Mesendoderm (in vitro differentiated cells): Measurements from ENCODE around the gene WLS.
A peak's percentile ranks its signal among the peaks of the same experiment; 100 is the strongest.

Source experiments
- DNase-seq: peaks from one replicate; pipeline ENCODE4 v3.0.0; 2013
- H2AK5ac ChIP-seq: 2 replicates; pipeline ENCODE4 v1.6.1; 2013; ENCODE audit warnings: low read length, inconsistent platforms
- H2BK120ac ChIP-seq: 2 replicates; pipeline ENCODE4 v1.6.1; 2013; ENCODE audit warnings: low read depth, mild to moderate bottlenecking, low read length, moderate library complexity, mixed read lengths
- H2BK15ac ChIP-seq: replicated peaks from 2 replicates; pipeline ENCODE4 v1.6.1; 2013; ENCODE audit warnings: low read depth, mild to moderate bottlenecking, moderate library complexity
- H2BK5ac ChIP-seq: 2 replicates; pipeline ENCODE4 v1.6.1; 2013; ENCODE audit warnings: low read length, inconsistent platforms
- H3K18ac ChIP-seq: 2 replicates; pipeline ENCODE4 v1.6.1; 2013; ENCODE audit warnings: mild to moderate bottlenecking, low read length, mixed read lengths
- H3K23ac ChIP-seq: one replicate; pipeline ENCODE4 v1.6.1; 2013; ENCODE audit warnings: low read length
- H3K27ac ChIP-seq: 2 replicates; pipeline ENCODE4 v1.5.1; 2013; ENCODE audit warnings: low read depth, mild to moderate bottlenecking, inconsistent platforms, low read length, moderate library complexity
- H3K27me3 ChIP-seq: 2 replicates; pipeline ENCODE4 v1.6.1; 2013; ENCODE audit warnings: low read length, control low read depth, mild to moderate bottlenecking, inconsistent platforms; ENCODE audit not compliant: insufficient read depth, poor library complexity
- H3K36me3 ChIP-seq: 2 replicates; pipeline ENCODE4 v1.6.1; 2013; ENCODE audit warnings: low read length, inconsistent platforms; ENCODE audit not compliant: control insufficient read depth, insufficient read depth
- H3K4ac ChIP-seq: one replicate; pipeline ENCODE4 v1.6.1; 2013; ENCODE audit warnings: low read depth, mild to moderate bottlenecking, low read length, moderate library complexity
- H3K4me1 ChIP-seq: 2 replicates; pipeline ENCODE4 v1.6.1; 2013; ENCODE audit warnings: low read depth, low read length, inconsistent platforms; ENCODE audit not compliant: control insufficient read depth
- H3K4me2 ChIP-seq: 2 replicates; pipeline ENCODE4 v1.6.1; 2013; ENCODE audit warnings: low read length
- H3K4me3 ChIP-seq: 2 replicates; pipeline ENCODE4 v1.5.1; 2013; ENCODE audit warnings: mild to moderate bottlenecking, low read length
- H3K56ac ChIP-seq: one replicate; pipeline ENCODE4 v1.6.1; 2013; ENCODE audit warnings: low read length
- H3K79me1 ChIP-seq: 2 replicates; pipeline ENCODE4 v1.6.1; 2013; ENCODE audit warnings: low read length, inconsistent platforms
- H3K79me2 ChIP-seq: 2 replicates; pipeline ENCODE4 v1.6.1; 2013; ENCODE audit warnings: mild to moderate bottlenecking, low read length; ENCODE audit not compliant: control insufficient read depth, insufficient read depth
- H3K9ac ChIP-seq: 2 replicates; pipeline ENCODE4 v1.6.1; 2013; ENCODE audit warnings: low read length, inconsistent platforms
- H4K5ac ChIP-seq: one replicate; pipeline ENCODE4 v1.6.1; 2013; ENCODE audit warnings: low read length
- H4K8ac ChIP-seq: one replicate; pipeline ENCODE4 v1.6.1; 2013; ENCODE audit warnings: low read depth, mild to moderate bottlenecking, control low read depth, low read length, moderate library complexity
- WGBS: extraction: QIAGEN DNeasy Blood & Tissue Kit; methylation state at CpG from one replicate; pipeline ENCODE4 v1.1.7; 2013; ENCODE audit warnings: low lambda C conversion rate, missing lambda C conversion rate; ENCODE audit not compliant: insufficient coverage; ENCODE audit errors: extremely low coverage; 5-methylcytosine and 5-hydroxymethylcytosine counted together

The WLS gene

DNA sequence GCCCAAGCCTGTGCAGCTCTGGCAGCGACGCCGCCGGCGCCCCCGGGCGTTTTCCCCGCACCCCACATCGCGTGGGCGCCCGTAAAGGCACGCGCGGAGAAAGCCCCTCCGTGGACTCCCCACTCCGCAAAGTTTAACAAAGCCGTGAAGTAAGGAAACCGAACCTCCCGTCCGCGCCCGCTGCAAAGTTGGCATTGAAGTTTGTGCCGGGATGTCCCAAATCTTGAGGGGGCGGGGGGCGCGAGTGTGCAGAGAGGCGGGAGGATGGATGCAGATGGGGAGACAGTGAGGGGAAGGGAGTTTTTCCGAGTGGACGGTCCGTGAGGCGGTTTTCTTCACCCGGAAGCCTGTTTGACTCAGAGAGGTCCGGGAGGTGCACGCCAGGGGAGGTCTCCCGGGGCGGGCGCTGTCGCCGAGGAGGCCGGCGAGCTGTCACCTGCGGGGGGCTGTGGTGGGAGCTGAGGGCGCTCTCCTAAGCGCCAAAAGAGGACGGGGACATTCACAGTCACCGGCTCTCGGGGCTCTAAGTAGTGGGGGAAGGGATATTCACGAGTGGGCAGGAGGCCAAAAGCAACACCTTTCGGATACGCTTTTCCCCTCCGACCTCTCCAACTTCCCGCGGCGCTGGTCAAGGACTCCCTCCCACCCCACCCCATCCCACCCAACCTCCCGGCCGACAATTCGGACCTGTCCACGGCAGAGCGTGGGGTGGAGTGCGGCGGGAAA is 1.3 kb downstream of the WLS start:
- Histone ChIP-seq H3K4me3 (peak overlapping the region; percentile 69), H3K18ac (peak overlapping the region; percentile 99), H4K5ac (no peak overlapping the region), H3K4me2 (peak overlapping the region; percentile 82), H3K79me1 (peaks cover 5% of the 10 kb centered on the region), H3K27ac (no peak overlapping the region), H3K56ac (peak overlapping the region; percentile 90), H3K23ac (peak overlapping the region; percentile 76), H3K4ac (peak overlapping the region; percentile 73), H3K9ac (peak overlapping the region; percentile 59), H4K8ac (no peak overlapping the region), H2BK15ac (no peak overlapping the region), H2AK5ac (no peak overlapping the region), H3K79me2 (peaks cover 32% of the 10 kb centered on the region), H2BK120ac (peak overlapping the region; percentile 82), H3K36me3 (no peaks in the 10 kb centered on the region), H2BK5ac (no peak overlapping the region), H3K27me3 (no peaks in the 10 kb centered on the region), H3K4me1 (peaks cover 5% of the 10 kb centered on the region)
- DNase-seq, result no peak
- no CpG with 5 or more reads among the region's 62 CpGs for WGBS

DNA sequence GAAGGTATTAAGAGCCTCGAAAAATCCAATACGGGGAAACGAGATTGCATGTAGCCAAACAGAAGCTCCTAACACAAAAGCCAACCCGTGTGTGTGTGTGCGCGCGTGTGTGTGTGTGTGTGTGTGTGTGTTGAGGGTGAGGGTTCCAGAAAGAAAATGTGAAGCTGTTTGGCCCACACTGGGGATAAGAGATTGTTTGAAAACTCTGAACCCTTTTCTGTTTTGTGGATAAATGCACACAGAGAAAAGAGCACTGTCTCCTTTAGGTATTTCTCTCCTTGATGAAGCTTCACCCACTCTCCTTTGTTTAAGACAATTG is 1.9 kb downstream of the WLS start:
- peak; percentile 59 for DNase-seq
- Histone ChIP-seq H2BK15ac (no peak overlapping the region), H4K8ac (no peak overlapping the region), H2AK5ac (no peak overlapping the region), H3K79me2 (peaks cover 36% of the 10 kb centered on the region), H3K4me1 (peaks cover 5% of the 10 kb centered on the region), H2BK120ac (no peak overlapping the region), H3K9ac (peak overlapping the region; percentile 59), H4K5ac (no peak overlapping the region), H3K4me3 (peak overlapping the region; percentile 57), H3K4me2 (peak overlapping the region; percentile 82), H3K18ac (no peak overlapping the region), H3K36me3 (no peaks in the 10 kb centered on the region), H3K27me3 (no peaks in the 10 kb centered on the region), H3K23ac (peak overlapping the region; percentile 76), H3K56ac (peak overlapping the region; percentile 90), H2BK5ac (no peak overlapping the region), H3K27ac (no peak overlapping the region), H3K79me1 (peaks cover 5% of the 10 kb centered on the region), H3K4ac (no peak overlapping the region)
- no CpG with 5 or more reads among the region's 7 CpGs for WGBS

DNA sequence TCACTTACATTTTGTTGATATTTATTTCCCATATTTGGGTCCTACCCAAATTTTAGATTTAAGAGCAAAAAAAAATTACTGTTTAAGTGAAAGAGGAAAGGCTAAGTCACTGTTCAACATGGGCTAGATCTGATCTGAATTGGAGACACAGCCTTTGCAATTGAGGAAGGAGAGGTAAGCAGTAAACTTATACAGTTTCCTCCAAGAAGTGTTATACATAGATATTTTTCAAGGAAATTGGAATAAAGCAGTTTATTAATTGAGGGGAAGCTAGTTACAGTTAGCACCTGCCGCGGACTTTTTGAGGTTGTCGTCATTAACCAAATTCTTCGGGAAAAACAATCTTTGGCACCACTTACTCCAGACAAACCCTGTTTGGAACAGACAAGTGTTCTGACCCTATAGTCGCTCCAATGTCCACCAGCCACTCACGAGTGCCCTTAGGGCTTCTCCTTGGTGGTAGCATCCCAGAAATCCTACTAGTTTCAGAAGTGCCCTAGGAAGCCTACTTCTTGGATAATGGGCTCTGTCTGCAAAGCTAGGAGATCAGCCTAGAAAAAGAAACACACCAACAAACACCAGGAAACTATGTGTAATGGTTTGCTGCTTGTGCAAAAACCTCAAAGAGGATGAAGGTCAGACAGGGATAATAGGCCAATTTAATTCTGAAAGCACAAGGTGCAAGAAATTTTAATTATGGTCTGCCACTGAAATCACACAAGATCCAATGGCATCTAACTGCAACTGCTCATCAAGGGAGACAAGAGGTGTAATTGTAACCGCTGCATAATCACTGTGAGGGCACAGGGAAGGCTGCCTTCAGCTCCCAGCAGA is 2.5 kb downstream of the WLS start:
- Histone ChIP-seq H3K27me3 (no peaks in the 10 kb centered on the region), H3K79me2 (peaks cover 39% of the 10 kb centered on the region), H3K4me1 (peaks cover 5% of the 10 kb centered on the region)

DNA sequence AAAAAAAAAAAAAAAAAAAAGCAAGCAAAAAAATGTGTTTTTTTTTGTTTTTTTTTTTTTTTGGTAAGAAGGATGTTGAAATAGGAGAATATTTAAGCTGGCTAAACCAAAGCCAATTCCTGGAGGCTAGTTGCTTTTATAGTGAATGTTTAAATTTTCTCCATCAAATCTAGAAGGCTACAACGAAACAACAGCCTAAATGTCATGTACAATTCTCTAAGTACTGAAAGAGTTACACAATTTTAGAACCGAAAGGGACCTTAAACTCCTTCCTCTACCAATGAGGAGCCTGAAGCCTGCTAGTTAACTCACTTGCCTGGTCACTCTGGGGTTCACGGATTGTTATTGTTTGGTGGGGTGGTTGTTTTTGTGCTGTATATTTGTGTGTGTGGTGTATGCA is 3.5 kb downstream of the WLS start:
- H3K4ac ChIP-seq, result no peak overlapping the region
- H3K9ac ChIP-seq, result peak overlapping the region; percentile 5
- DNase-seq, result no peak
- no peak overlapping the region for H3K27ac ChIP-seq
- H3K23ac ChIP-seq, result no peak overlapping the region
- peaks cover 9% of the 10 kb centered on the region for H3K79me1 ChIP-seq
- peak overlapping the region; percentile 98 for H3K18ac ChIP-seq
- no peak overlapping the region for H4K5ac ChIP-seq
- no peak overlapping the region for H2BK15ac ChIP-seq
- no peak overlapping the region for H3K4me3 ChIP-seq
- peaks cover 45% of the 10 kb centered on the region for H3K79me2 ChIP-seq
- H2BK5ac ChIP-seq, result no peak overlapping the region
- H2BK120ac ChIP-seq, result no peak overlapping the region
- H4K8ac ChIP-seq, result no peak overlapping the region
- peaks cover 8% of the 10 kb centered on the region for H3K4me1 ChIP-seq
- no CpG with 5 or more reads among the region's 3 CpGs for WGBS
- H3K36me3 ChIP-seq, result no peaks in the 10 kb centered on the region
- no peak overlapping the region for H3K4me2 ChIP-seq
- no peak overlapping the region for H2AK5ac ChIP-seq
- no peaks in the 10 kb centered on the region for H3K27me3 ChIP-seq
- H3K56ac ChIP-seq, result peak overlapping the region; percentile 1

More for the DNA sequence above, 2.5 kb downstream of the WLS start:
- H3K4me3 ChIP-seq, result peak overlapping the region; percentile 1
- no peaks in the 10 kb centered on the region for H3K36me3 ChIP-seq
- peak overlapping the region; percentile 82 for H3K4me2 ChIP-seq
- no peak overlapping the region for H2BK5ac ChIP-seq
- no peak overlapping the region for H2BK120ac ChIP-seq
- DNase-seq, result no peak
- H3K79me1 ChIP-seq, result peaks cover 5% of the 10 kb centered on the region
- no CpG with 5 or more reads among the region's 7 CpGs for WGBS
- H3K18ac ChIP-seq, result no peak overlapping the region
- H3K27ac ChIP-seq, result no peak overlapping the region
- H4K8ac ChIP-seq, result no peak overlapping the region
- H3K4ac ChIP-seq, result no peak overlapping the region
- H2BK15ac ChIP-seq, result no peak overlapping the region
- H3K9ac ChIP-seq, result peak overlapping the region; percentile 59
- no peak overlapping the region for H2AK5ac ChIP-seq
- H4K5ac ChIP-seq, result no peak overlapping the region
- H3K23ac ChIP-seq, result no peak overlapping the region
- peak overlapping the region; percentile 63 for H3K56ac ChIP-seq

DNA sequence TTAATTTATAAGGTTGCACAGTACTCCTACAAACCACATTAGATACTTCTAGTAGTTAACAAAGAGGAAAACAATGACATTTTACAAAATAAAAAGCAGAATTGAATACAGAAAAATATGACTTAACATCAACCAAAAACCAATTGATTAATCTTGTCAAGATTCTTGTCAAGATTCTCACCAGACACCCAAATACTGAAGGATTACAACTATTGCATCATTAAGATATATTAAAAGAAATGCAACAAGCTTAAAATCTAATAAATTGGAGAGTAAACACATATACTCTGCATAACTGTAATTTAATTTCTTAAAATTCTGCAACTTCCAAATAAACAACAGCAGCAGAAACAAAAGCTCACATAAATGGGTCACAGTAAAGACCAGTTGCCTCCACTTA is 4.7 kb downstream of the WLS start:
- no peak overlapping the region for H3K4me2 ChIP-seq
- H3K4me3 ChIP-seq, result no peak overlapping the region
- no peak overlapping the region for H3K9ac ChIP-seq
- peaks cover 7% of the 10 kb centered on the region for H3K4me1 ChIP-seq
- H3K23ac ChIP-seq, result no peak overlapping the region
- no peak overlapping the region for H3K4ac ChIP-seq
- H2BK15ac ChIP-seq, result no peak overlapping the region
- no peak overlapping the region for H2AK5ac ChIP-seq
- no peaks in the 10 kb centered on the region for H3K36me3 ChIP-seq
- no peak overlapping the region for H4K5ac ChIP-seq
- no peak overlapping the region for H2BK5ac ChIP-seq
- no peak overlapping the region for H2BK120ac ChIP-seq
- H4K8ac ChIP-seq, result no peak overlapping the region
- no peaks in the 10 kb centered on the region for H3K27me3 ChIP-seq
- no peak overlapping the region for H3K56ac ChIP-seq
- no peak overlapping the region for H3K18ac ChIP-seq
- peaks cover 9% of the 10 kb centered on the region for H3K79me1 ChIP-seq
- DNase-seq, result no peak
- H3K27ac ChIP-seq, result no peak overlapping the region
- peaks cover 47% of the 10 kb centered on the region for H3K79me2 ChIP-seq
